Aorta (tissue), 5 donors: Measurements from ENCODE around the gene NYNRIN. TPM values are rescaled to one million over a fixed set of nuclear protein-coding genes. Genes with fewer than 3 reads are reported as not detected.
"Not testable (repeated sequence)": the region's sequence is repeated elsewhere in the genome, so short reads cannot be mapped to it uniquely, and the experiment has no call there.

Experiments
- ATAC-seq: fragments of 200-7000 bp; cut with Tn5 transposase; one replicate; pipeline ENCODE4 v1.9.1; 2022; ENCODE audit warnings: moderate library complexity; ENCODE audit not compliant: low FRiP score
- DNase-seq, 2 donors: peaks; one replicate each; pipeline ENCODE4 v3.0.0-alpha.2; 2020
- H3K27ac ChIP-seq, 2 donors: one replicate each; pipeline ENCODE4 v1.5.1; 2013; ENCODE audit warnings: low read length in 2 of 2, mild to moderate bottlenecking in 2 of 2, moderate library complexity in 2 of 2, control low read depth in 1 of 2, inconsistent platforms in 1 of 2, low read depth in 1 of 2
- H3K27me3 ChIP-seq, 2 donors: one replicate each; pipeline ENCODE4 v1.6.1; 2013; ENCODE audit warnings: control low read depth in 1 of 2, low read length in 1 of 2, mild to moderate bottlenecking in 1 of 2, moderate library complexity in 1 of 2; ENCODE audit not compliant: insufficient read depth in 2 of 2, control insufficient read depth in 1 of 2
- H3K36me3 ChIP-seq, 2 donors: one replicate each; pipeline ENCODE4 v1.6.1; 2013; ENCODE audit warnings: control low read depth in 1 of 2, low read length in 1 of 2, mild to moderate bottlenecking in 1 of 2; ENCODE audit not compliant: insufficient read depth in 2 of 2, control insufficient read depth in 1 of 2
- H3K4me1 ChIP-seq, 2 donors: one replicate each; pipeline ENCODE4 v1.6.1; 2013; ENCODE audit warnings: low read length in 2 of 2, control low read depth in 1 of 2, mild to moderate bottlenecking in 1 of 2, moderate library complexity in 1 of 2; ENCODE audit not compliant: insufficient read depth in 2 of 2, control insufficient read depth in 1 of 2
- H3K4me3 ChIP-seq, 2 donors: one replicate each; pipeline ENCODE4 v1.5.1; 2013; ENCODE audit warnings: low read length in 2 of 2, control low read depth in 1 of 2, mild to moderate bottlenecking in 1 of 2
- H3K9me3 ChIP-seq: one replicate; pipeline ENCODE4 v1.6.1; 2013; ENCODE audit warnings: mild to moderate bottlenecking, low read length; ENCODE audit not compliant: control insufficient read depth
- WGBS, 2 donors: extraction: QIAGEN DNeasy Blood & Tissue Kit; methylation state at CpG; one replicate each; pipeline ENCODE4 v1.1.7; 2013; 5-methylcytosine and 5-hydroxymethylcytosine counted together
- intact Hi-C, 2 donors: fragments of 100-400 bp; cut with DNase I; formaldehyde crosslinking; loops; one replicate each; pipeline versions ENCODE4 v1.14.2 to v1.15.0; 2022
- polyA plus RNA-seq, 2 donors: library from polyadenylated mRNA; stranded (reverse); fragments of 200-250 nt; gene quantifications; one replicate each; pipeline ENCODE4 v1.2.3, GENCODE V29; 2013
- total RNA-seq, 2 donors: library from RNA; stranded (reverse); fragmentation: NEBNext Ultra II Directional; extraction: Animal tissue kit (Norgen Biotek cat#: 25700); gene quantifications; one replicate each; pipeline ENCODE4 v1.2.1, GENCODE V29; 2021
- donor health status: healthy with polysubstance abuse.
- donor health status: Bipolar disorder and iron deficiency.
- donor health status: DM: no; HTN: no; CAD: no.
- donor health status: DM: no; HTN: no; CAD: no.
- donor health status: DM: yes; HTN: yes; CAD: no.

The NYNRIN gene
- total and polyA plus RNA-seq, 4 donors, result 1.8 to 31.6 (median 8.2) TPM

DNA sequence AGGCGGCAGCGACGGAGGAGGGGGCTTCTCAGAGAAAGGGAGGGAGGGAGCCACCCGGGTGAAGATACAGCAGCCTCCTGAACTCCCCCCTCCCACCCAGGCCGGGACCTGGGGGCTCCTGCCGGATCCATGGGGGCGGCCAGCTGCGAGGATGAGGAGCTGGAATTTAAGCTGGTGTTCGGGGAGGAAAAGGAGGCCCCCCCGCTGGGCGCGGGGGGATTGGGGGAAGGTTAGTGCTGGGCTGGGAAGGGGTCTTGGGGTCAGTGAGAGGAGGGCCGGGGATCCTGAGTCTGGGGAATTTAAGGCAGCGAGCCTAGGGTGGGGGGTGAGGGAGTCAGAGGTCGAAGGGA is 30.6 kb upstream of the NYNRIN start:
- intact Hi-C loops, result loop anchor here in 1 of 2 donors (2.0 kb wide), 1 partner anchor 31 kb away; the partner anchor contains the start of gene NYNRIN
- DNase-seq (no peak), ATAC-seq (no peak)
- peak overlapping the region; percentile 51 to 90 for H3K27ac ChIP-seq
- 0 to 1% methylated on average over 11 to 15 of the region's 15 CpGs for WGBS, 2 donors
- no peaks in the 10 kb centered on the region for H3K4me1 ChIP-seq
- H3K9me3 ChIP-seq, result no peaks in the 10 kb centered on the region
- H3K4me3 ChIP-seq, result peak overlapping the region; percentile 47 to 68
- H3K36me3 ChIP-seq, result no peaks in the 10 kb centered on the region
- no peaks in the 10 kb centered on the region for H3K27me3 ChIP-seq

GRCh38 chr14:24368562-24369252 is 30.1 kb upstream of the NYNRIN start:
- 1 to 2% methylated on average over 34 to 52 of the region's 52 CpGs for WGBS, 2 donors
- no peaks in the 10 kb centered on the region for H3K9me3 ChIP-seq
- ATAC-seq, result peak; percentile 17
- peak; percentile 79 to 89 for DNase-seq
- intact Hi-C loops, result loop anchor here in 1 of 2 donors (2.0 kb wide), 1 partner anchor 30 kb away; the partner anchor contains the start of gene NYNRIN
- peak overlapping the region; percentile 47 to 68 for H3K4me3 ChIP-seq
- no peaks in the 10 kb centered on the region for H3K27me3 ChIP-seq
- H3K27ac ChIP-seq, result peak overlapping the region; percentile 51 to 90
- no peaks in the 10 kb centered on the region for H3K36me3 ChIP-seq
- no peaks in the 10 kb centered on the region for H3K4me1 ChIP-seq

GRCh38 chr14:24369463-24369862 is 29.3 kb upstream of the NYNRIN start:
- H3K27ac ChIP-seq, result peak overlapping the region in 1 of 2 donors; percentile 90
- H3K4me1 ChIP-seq, result no peaks in the 10 kb centered on the region
- H3K9me3 ChIP-seq, result no peaks in the 10 kb centered on the region
- intact Hi-C loops, result loop anchor here in 1 of 2 donors (2.0 kb wide), 1 partner anchor 29 kb away; the partner anchor contains the start of gene NYNRIN
- no peaks in the 10 kb centered on the region for H3K36me3 ChIP-seq
- DNase-seq (no peak), ATAC-seq (no peak)
- 76 to 86% methylated on average over 17 to 20 of the region's 20 CpGs for WGBS, 2 donors
- no peak overlapping the region for H3K4me3 ChIP-seq
- no peaks in the 10 kb centered on the region for H3K27me3 ChIP-seq

GRCh38 chr14:24369907-24370687 is 28.7 kb upstream of the NYNRIN start:
- Histone ChIP-seq H3K27me3 (no peaks in the 10 kb centered on the region), H3K36me3 (no peaks in the 10 kb centered on the region), H3K27ac (no peak overlapping the region), H3K4me1 (no peaks in the 10 kb centered on the region), H3K9me3 (no peaks in the 10 kb centered on the region), H3K4me3 (no peak overlapping the region)
- DNase-seq (no peak), ATAC-seq (no peak)
- intact Hi-C loops, result loop anchor here in 1 of 2 donors (2.0 kb wide), 1 partner anchor 29 kb away; the partner anchor contains the start of gene NYNRIN
- 73 to 80% methylated on average over 31 to 32 of the region's 32 CpGs for WGBS, 2 donors

GRCh38 chr14:24370748-24371147 is 28.1 kb upstream of the NYNRIN start:
- Histone ChIP-seq H3K27ac (no peak overlapping the region), H3K36me3 (no peaks in the 10 kb centered on the region), H3K4me1 (no peaks in the 10 kb centered on the region), H3K9me3 (no peaks in the 10 kb centered on the region), H3K4me3 (no peak overlapping the region), H3K27me3 (no peaks in the 10 kb centered on the region)
- ATAC-seq, result no peak
- no peak for DNase-seq
- whole genome bisulfite sequencing, 2 donors, result 13% methylated on average over 1 of the region's 1 CpG
- intact Hi-C loops, result no loop called here

- ATAC-seq, intact Hi-C loops, H3K36me3 ChIP-seq, H3K27ac ChIP-seq, H3K4me3 ChIP-seq, H3K9me3 ChIP-seq, DNase-seq, H3K4me1 ChIP-seq, H3K27me3 ChIP-seq: not testable (repeated sequence)
- 81 to 86% methylated on average over 3 of the region's 3 CpGs for WGBS, 2 donors
Measured at GRCh38 chr14:24371605-24372004, 27.2 kb upstream of the NYNRIN start.

GRCh38 chr14:24372701-24373416 is 25.9 kb upstream of the NYNRIN start:
- Histone ChIP-seq H3K36me3 (no peaks in the 10 kb centered on the region), H3K9me3 (no peaks in the 10 kb centered on the region), H3K4me1 (no peaks in the 10 kb centered on the region), H3K27ac (no peak overlapping the region), H3K4me3 (no peak overlapping the region), H3K27me3 (no peaks in the 10 kb centered on the region)
- 78% methylated on average over 12 of the region's 12 CpGs for WGBS, 2 donors
- DNase-seq (no peak), ATAC-seq (no peak)
- intact Hi-C loops, result no loop called here

GRCh38 chr14:24376448-24377070 is 22.2 kb upstream of the NYNRIN start:
- WGBS, 2 donors, result 78% methylated on average over 14 to 16 of the region's 16 CpGs
- ATAC-seq, result no peak
- no peak overlapping the region for H3K4me3 ChIP-seq
- H3K36me3 ChIP-seq, result no peaks in the 10 kb centered on the region
- no peaks in the 10 kb centered on the region for H3K4me1 ChIP-seq
- no peaks in the 10 kb centered on the region for H3K27me3 ChIP-seq
- intact Hi-C loops, result no loop called here
- H3K27ac ChIP-seq, result no peak overlapping the region
- no peaks in the 10 kb centered on the region for H3K9me3 ChIP-seq
- no peak for DNase-seq
